Natural killer cell (primary cell): Measurements from ENCODE around the gene RNF145. TPM values are rescaled to one million over a fixed set of nuclear protein-coding genes. Genes with fewer than 3 reads are reported as not detected.

ENCODE experiments used
- ATAC-seq, 3 donors: fragments of 150-1000 bp in 2 of 3; fragments of 200-7000 bp in 1 of 3; cut with Tn5 transposase; 1 replicate in 1 of 3; 2 replicates in 2 of 3; pipeline ENCODE4 v1.10.0; 2021; ENCODE audit warnings: mild to moderate bottlenecking in 2 of 3, moderate library complexity in 2 of 3
- DNase-seq, 2 donors: peaks; one replicate each; pipeline versions ENCODE4 v3.0.0 to v3.0.0-alpha.2; 2013 to 2021; ENCODE audit warnings: mixed read lengths in 1 of 2
- H3K27ac ChIP-seq: one replicate; pipeline ENCODE4 v1.5.1; 2013; ENCODE audit warnings: mild to moderate bottlenecking, low read length
- H3K27me3 ChIP-seq: one replicate; pipeline ENCODE4 v1.6.1; 2013; ENCODE audit warnings: low read length; ENCODE audit not compliant: control insufficient read depth, insufficient read depth
- H3K36me3 ChIP-seq: one replicate; pipeline ENCODE4 v1.6.1; 2013; ENCODE audit warnings: low read length; ENCODE audit not compliant: control insufficient read depth, insufficient read depth
- H3K4me1 ChIP-seq: one replicate; pipeline ENCODE4 v1.6.1; 2013; ENCODE audit warnings: low read length; ENCODE audit not compliant: control insufficient read depth, insufficient read depth
- H3K4me3 ChIP-seq: one replicate; pipeline ENCODE4 v1.5.1; 2013; ENCODE audit warnings: low read length
- H3K9me3 ChIP-seq: one replicate; pipeline ENCODE4 v1.6.1; 2013; ENCODE audit warnings: low read length; ENCODE audit not compliant: control insufficient read depth, insufficient read depth
- H3K27ac Mint-ChIP-seq, 2 donors: one replicate each; pipeline ENCODE4 v1.8.0; 2022; ENCODE audit warnings: mild to moderate bottlenecking in 2 of 2, mixed read lengths in 2 of 2, moderate library complexity in 1 of 2
- H3K27me3 Mint-ChIP-seq, 2 donors: one replicate each; pipeline ENCODE4 v1.8.0; 2022; ENCODE audit warnings: low read depth in 2 of 2, mixed read lengths in 2 of 2
- H3K36me3 Mint-ChIP-seq: one replicate; pipeline ENCODE4 v1.8.0; 2022; ENCODE audit warnings: mixed read lengths
- H3K4me1 Mint-ChIP-seq, 2 donors: one replicate each; pipeline ENCODE4 v1.8.0; 2022; ENCODE audit warnings: mixed read lengths in 2 of 2
- H3K4me3 Mint-ChIP-seq: one replicate; pipeline ENCODE4 v1.8.0; 2022; ENCODE audit warnings: mild to moderate bottlenecking, moderate library complexity, mixed read lengths
- H3K9me3 Mint-ChIP-seq, 2 donors: one replicate each; pipeline ENCODE4 v1.8.0; 2022; ENCODE audit warnings: mixed read lengths in 2 of 2
- WGBS: methylation state at CpG from one replicate; pipeline ENCODE4 v1.1.7; 2013; ENCODE audit warnings: missing lambda C conversion rate; ENCODE audit not compliant: insufficient coverage; 5-methylcytosine and 5-hydroxymethylcytosine counted together
- intact Hi-C: fragments of 100-400 bp; cut with micrococcal nuclease; formaldehyde crosslinking; loops from one replicate; pipeline ENCODE4 v1.14.2; 2022
- total RNA-seq, 4 donors: library from RNA; stranded (reverse); fragments of 120-200 nt in 1 of 4; gene quantifications; one replicate each; pipeline versions ENCODE4 v1.2.3 to v1.2.4, GENCODE V29; 2013 to 2022
- TF ChIP-seq, protein P1 (sequence below): fragments of 200-600 bp; IDR thresholded peaks from one replicate; pipeline ENCODE4 v1.8.0; 2022; ENCODE audit warnings: antibody characterized with exemption

Gene RNF145
- total RNA-seq, 3 donors from 2014 or later (not counting 1 experiment from before 2014, with no cell fraction given), result 29.8 to 40.4 (median 38.4) TPM

DNA sequence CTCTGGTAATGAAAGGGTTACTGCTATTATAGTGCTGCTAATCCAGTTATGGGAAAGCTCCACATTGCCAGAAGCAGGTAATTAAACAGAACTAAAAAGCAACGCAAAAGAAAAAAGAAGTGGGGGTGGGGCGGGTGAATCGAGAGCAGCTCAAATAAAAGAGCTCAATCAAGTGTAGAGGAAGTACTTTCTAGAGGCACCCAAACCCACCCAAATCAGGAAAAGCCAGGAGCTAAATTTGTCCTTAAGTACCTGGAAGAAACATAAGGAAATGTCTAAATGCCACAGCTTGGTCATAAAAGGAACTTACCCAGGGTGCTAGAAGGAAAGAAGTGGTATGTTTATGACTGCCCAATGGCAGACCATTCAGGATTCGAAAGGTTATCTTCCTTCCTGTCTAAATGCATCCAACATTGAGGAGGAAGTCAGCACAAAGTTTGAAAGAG is 2.4 kb upstream of the RNF145 start:
- Mint-ChIP-seq H3K36me3 (no peaks in the 10 kb centered on the region), H3K27ac (no peak overlapping the region), H3K27me3 (peaks cover 18 to 33% of the 10 kb centered on the region in 2 donors), H3K4me3 (no peak overlapping the region), H3K9me3 (no peaks in the 10 kb centered on the region), H3K4me1 (peaks cover 31 to 32% of the 10 kb centered on the region in 2 donors)
- no peak overlapping the region for H3K4me3 ChIP-seq
- peaks cover 9% of the 10 kb centered on the region for H3K4me1 ChIP-seq
- no peaks in the 10 kb centered on the region for H3K36me3 ChIP-seq
- no peaks in the 10 kb centered on the region for H3K27me3 ChIP-seq
- no peaks in the 10 kb centered on the region for H3K9me3 ChIP-seq
- intact Hi-C loops, result no loop called here
- TF ChIP-seq, protein P1, sequence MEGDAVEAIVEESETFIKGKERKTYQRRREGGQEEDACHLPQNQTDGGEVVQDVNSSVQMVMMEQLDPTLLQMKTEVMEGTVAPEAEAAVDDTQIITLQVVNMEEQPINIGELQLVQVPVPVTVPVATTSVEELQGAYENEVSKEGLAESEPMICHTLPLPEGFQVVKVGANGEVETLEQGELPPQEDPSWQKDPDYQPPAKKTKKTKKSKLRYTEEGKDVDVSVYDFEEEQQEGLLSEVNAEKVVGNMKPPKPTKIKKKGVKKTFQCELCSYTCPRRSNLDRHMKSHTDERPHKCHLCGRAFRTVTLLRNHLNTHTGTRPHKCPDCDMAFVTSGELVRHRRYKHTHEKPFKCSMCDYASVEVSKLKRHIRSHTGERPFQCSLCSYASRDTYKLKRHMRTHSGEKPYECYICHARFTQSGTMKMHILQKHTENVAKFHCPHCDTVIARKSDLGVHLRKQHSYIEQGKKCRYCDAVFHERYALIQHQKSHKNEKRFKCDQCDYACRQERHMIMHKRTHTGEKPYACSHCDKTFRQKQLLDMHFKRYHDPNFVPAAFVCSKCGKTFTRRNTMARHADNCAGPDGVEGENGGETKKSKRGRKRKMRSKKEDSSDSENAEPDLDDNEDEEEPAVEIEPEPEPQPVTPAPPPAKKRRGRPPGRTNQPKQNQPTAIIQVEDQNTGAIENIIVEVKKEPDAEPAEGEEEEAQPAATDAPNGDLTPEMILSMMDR, result no peak
- H3K27ac ChIP-seq, result no peak overlapping the region
- 36% methylated on average over 4 of the region's 4 CpGs for WGBS
- DNase-seq (no peak), ATAC-seq (no peak)

DNA sequence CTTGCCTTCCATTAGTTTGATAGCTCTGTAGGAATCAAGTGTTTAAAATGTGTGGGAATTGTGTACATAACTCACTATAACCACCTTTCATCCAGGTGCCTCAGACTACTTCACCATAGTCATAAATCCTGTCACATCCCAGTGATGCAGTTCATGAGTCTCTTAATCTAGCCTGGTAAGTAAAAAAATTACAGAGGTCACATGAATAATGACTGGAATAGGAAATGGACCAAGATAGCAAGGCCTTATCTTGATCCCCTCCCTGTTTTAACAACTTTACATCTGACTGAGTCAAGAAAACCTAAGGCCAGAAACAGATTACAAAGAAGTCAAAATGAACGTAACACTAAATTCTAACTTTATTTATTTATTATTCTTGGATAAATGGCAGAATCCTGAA is 1.5 kb upstream of the RNF145 start:
- peaks cover 9% of the 10 kb centered on the region for H3K4me1 ChIP-seq
- intact Hi-C loops, result no loop called here
- H3K27me3 ChIP-seq, result no peaks in the 10 kb centered on the region
- TF ChIP-seq, protein P1, result no peak
- no peak overlapping the region for H3K27ac ChIP-seq
- peaks cover 40 to 41% of the 10 kb centered on the region in 2 donors for H3K4me1 Mint-ChIP-seq
- no peak overlapping the region for H3K4me3 ChIP-seq
- H3K36me3 ChIP-seq, result no peaks in the 10 kb centered on the region
- peak overlapping the region; percentile 94 for H3K4me3 Mint-ChIP-seq
- ATAC-seq (no peak), DNase-seq (no peak)
- peaks cover 14 to 28% of the 10 kb centered on the region in 2 donors for H3K27me3 Mint-ChIP-seq
- H3K9me3 ChIP-seq, result no peaks in the 10 kb centered on the region
- H3K9me3 Mint-ChIP-seq, result no peaks in the 10 kb centered on the region
- H3K36me3 Mint-ChIP-seq, result no peaks in the 10 kb centered on the region
- no CpG with 5 or more reads among the region's 1 CpG for WGBS
- H3K27ac Mint-ChIP-seq, result peak overlapping the region; percentile 84 to 98

DNA sequence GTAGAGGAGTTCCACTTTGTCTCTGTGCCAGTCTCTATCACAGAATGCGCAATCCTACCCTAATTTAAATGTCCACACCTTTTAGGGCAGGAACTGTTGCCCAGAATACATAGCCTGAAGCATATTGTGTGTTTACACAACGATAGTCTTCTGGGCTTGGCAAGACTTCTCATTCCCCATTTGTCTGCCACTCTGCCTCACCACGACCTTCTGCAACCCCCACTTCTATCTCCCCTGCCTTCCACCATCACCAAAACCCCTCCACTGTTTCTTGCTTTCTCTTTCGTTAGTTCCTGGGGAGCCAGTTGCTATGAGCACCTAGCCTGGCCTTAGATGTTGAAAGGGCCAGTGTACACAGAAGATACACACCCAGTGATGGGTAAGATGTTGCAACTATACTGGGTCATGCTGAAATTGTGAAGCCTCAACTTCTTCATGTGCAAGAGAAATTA is 883 bp upstream of the RNF145 start:
- DNase-seq, result peak in 1 of 2 donors; percentile 26
- Mint-ChIP-seq H3K27ac (peak overlapping the region; percentile 84 to 98), H3K4me3 (peak overlapping the region; percentile 94), H3K9me3 (no peaks in the 10 kb centered on the region), H3K27me3 (peaks cover 10 to 26% of the 10 kb centered on the region in 2 donors), H3K36me3 (no peaks in the 10 kb centered on the region), H3K4me1 (peaks cover 42 to 46% of the 10 kb centered on the region in 2 donors)
- no peaks in the 10 kb centered on the region for H3K36me3 ChIP-seq
- no peak for ATAC-seq
- H3K4me3 ChIP-seq, result no peak overlapping the region
- WGBS, result 82% methylated on average over 4 of the region's 4 CpGs
- peaks cover 9% of the 10 kb centered on the region for H3K4me1 ChIP-seq
- H3K27me3 ChIP-seq, result no peaks in the 10 kb centered on the region
- intact Hi-C loops, result no loop called here
- H3K27ac ChIP-seq, result no peak overlapping the region
- H3K9me3 ChIP-seq, result no peaks in the 10 kb centered on the region
- TF ChIP-seq, protein P1, result no peak
